CD14-positive monocyte (primary cell): ENCODE results near the gene UNC93A. TPM values are rescaled to one million over a fixed set of nuclear protein-coding genes. Genes with fewer than 3 reads are reported as not detected.

ENCODE experiments used
- DNase-seq, 3 donors: peaks; one replicate each; pipeline ENCODE4 v3.0.0-alpha.2; 2011 to 2022
- H2AFZ ChIP-seq: 2 replicates; pipeline ENCODE4 v1.6.0; 2012; ENCODE audit warnings: mild to moderate bottlenecking, low read depth, low read length, inconsistent platforms; ENCODE audit not compliant: insufficient read depth, poor library complexity, severe bottlenecking
- H3K27ac ChIP-seq, 2 donors: 1 replicate in 1 of 2; 2 replicates in 1 of 2; pipeline ENCODE4 v1.5.1; 2012 to 2013; ENCODE audit warnings: low read length in 2 of 2, control low read depth in 1 of 2, inconsistent platforms in 1 of 2, low read depth in 1 of 2, mild to moderate bottlenecking in 1 of 2
- H3K27me3 ChIP-seq, 2 donors: one replicate each; pipeline versions ENCODE4 v1.6.0 to v1.6.1; 2011 to 2013; ENCODE audit warnings: low read length in 2 of 2; ENCODE audit not compliant: control insufficient read depth in 2 of 2, insufficient read depth in 2 of 2
- H3K36me3 ChIP-seq, 2 donors: replicated peaks in 1 of 2; 1 replicate in 1 of 2; 2 replicates in 1 of 2; pipeline versions ENCODE4 v1.5.1 to v1.6.1; 2012 to 2013; ENCODE audit warnings: low read length in 2 of 2, control low read depth in 1 of 2, inconsistent platforms in 1 of 2, mild to moderate bottlenecking in 1 of 2; ENCODE audit not compliant: insufficient read depth in 2 of 2, control insufficient read depth in 1 of 2
- H3K4me1 ChIP-seq, 2 donors: 1 replicate in 1 of 2; 2 replicates in 1 of 2; pipeline versions ENCODE4 v1.5.1 to v1.6.1; 2012 to 2013; ENCODE audit warnings: low read length in 2 of 2, control low read depth in 1 of 2, inconsistent platforms in 1 of 2, mild to moderate bottlenecking in 1 of 2, moderate library complexity in 1 of 2; ENCODE audit not compliant: insufficient read depth in 2 of 2, control insufficient read depth in 1 of 2
- H3K4me2 ChIP-seq: replicated peaks from 2 replicates; pipeline ENCODE3; 2012; ENCODE audit warnings: low read length, moderate library complexity, mild to moderate bottlenecking; ENCODE audit not compliant: poor library complexity, severe bottlenecking; ENCODE audit errors: extremely low read depth
- H3K4me3 ChIP-seq, 3 experiments: fragments of 200-600 bp in 1 of 3; sonication (generic) in 1 of 3; replicated peaks in 1 of 3; 1 replicate in 2 of 3; 2 replicates in 1 of 3; pipeline ENCODE4 v1.5.1; 2011 to 2013; ENCODE audit warnings: low read length in 3 of 3, mild to moderate bottlenecking in 3 of 3, control low read depth in 2 of 3, low read depth in 2 of 3, inconsistent platforms in 1 of 3, moderate library complexity in 1 of 3
- H3K79me2 ChIP-seq: 2 replicates; pipeline ENCODE4 v1.6.0; 2012; ENCODE audit warnings: mild to moderate bottlenecking, control low read depth, inconsistent platforms, low read length, moderate library complexity; ENCODE audit not compliant: insufficient read depth
- H3K9ac ChIP-seq: 2 replicates; pipeline ENCODE4 v1.6.0; 2017; ENCODE audit warnings: low read length, mild to moderate bottlenecking; ENCODE audit not compliant: insufficient read depth, poor library complexity, severe bottlenecking
- H3K9me3 ChIP-seq, 2 donors: replicated peaks in 1 of 2; 1 replicate in 1 of 2; 2 replicates in 1 of 2; pipeline versions ENCODE4 v1.5.1 to v1.6.1; 2012 to 2013; ENCODE audit warnings: low read length in 2 of 2, control low read depth in 1 of 2; ENCODE audit not compliant: control insufficient read depth in 1 of 2, insufficient read depth in 1 of 2
- H4K20me1 ChIP-seq: 2 replicates; pipeline ENCODE4 v1.6.0; 2012; ENCODE audit warnings: mild to moderate bottlenecking, low read length, control low read depth, moderate library complexity; ENCODE audit not compliant: insufficient read depth
- H3K27ac Mint-ChIP-seq, 7 donors: one replicate each; pipeline ENCODE4 v1.8.0; 2020; ENCODE audit warnings: mild to moderate bottlenecking in 7 of 7, mixed read lengths in 7 of 7, moderate library complexity in 6 of 7, inconsistent platforms in 2 of 7
- H3K27me3 Mint-ChIP-seq, 3 donors: one replicate each; pipeline ENCODE4 v1.8.0; 2021 to 2022; ENCODE audit warnings: low read depth in 3 of 3, mild to moderate bottlenecking in 3 of 3, mixed read lengths in 3 of 3, moderate library complexity in 3 of 3, inconsistent platforms in 1 of 3
- H3K36me3 Mint-ChIP-seq, 2 donors: one replicate each; pipeline ENCODE4 v1.8.0; 2020; ENCODE audit warnings: mixed read lengths in 2 of 2, inconsistent platforms in 1 of 2, mild to moderate bottlenecking in 1 of 2
- H3K4me1 Mint-ChIP-seq: one replicate; pipeline ENCODE4 v1.8.0; 2020; ENCODE audit warnings: mild to moderate bottlenecking, mixed read lengths
- H3K4me3 Mint-ChIP-seq, 2 donors: one replicate each; pipeline ENCODE4 v1.8.0; 2020; ENCODE audit warnings: mild to moderate bottlenecking in 2 of 2, mixed read lengths in 2 of 2, moderate library complexity in 1 of 2
- H3K9me3 Mint-ChIP-seq, 7 donors: one replicate each; pipeline ENCODE4 v1.8.0; 2020 to 2022; ENCODE audit warnings: mixed read lengths in 7 of 7, mild to moderate bottlenecking in 6 of 7, moderate library complexity in 6 of 7, inconsistent platforms in 2 of 7
- WGBS: methylation state at CpG from one replicate; pipeline ENCODE4 v1.1.5; 2013; ENCODE audit warnings: missing lambda C conversion rate; ENCODE audit not compliant: insufficient coverage; 5-methylcytosine and 5-hydroxymethylcytosine counted together
- intact Hi-C, 2 donors: fragments of 100-400 bp; cut with micrococcal nuclease; formaldehyde crosslinking; loops; one replicate each; pipeline versions ENCODE4 v1.15.0 to v1.15.1; 2023
- polyA plus RNA-seq, 3 donors: library from polyadenylated mRNA; depleted of rRNA in 1 of 3; unstranded in 2 of 3; stranded (reverse) in 1 of 3; fragments of 300-500 nt in 2 of 3; fragments of >200 nt in 1 of 3; fragmentation: Illumina TruSeq in 2 of 3; gene quantifications; 1 replicate in 2 of 3; 2 replicates in 1 of 3; pipeline ENCODE4 v1.2.3, GENCODE V29; 2012 to 2021
- TF ChIP-seq, protein P1 (sequence below): fragments of 200-600 bp; IDR thresholded peaks from one replicate; pipeline ENCODE4 v1.8.0; 2022; ENCODE audit warnings: antibody characterized with exemption, mild to moderate bottlenecking

Gene UNC93A
- polyA plus RNA-seq, 3 donors, result not detected

DNA sequence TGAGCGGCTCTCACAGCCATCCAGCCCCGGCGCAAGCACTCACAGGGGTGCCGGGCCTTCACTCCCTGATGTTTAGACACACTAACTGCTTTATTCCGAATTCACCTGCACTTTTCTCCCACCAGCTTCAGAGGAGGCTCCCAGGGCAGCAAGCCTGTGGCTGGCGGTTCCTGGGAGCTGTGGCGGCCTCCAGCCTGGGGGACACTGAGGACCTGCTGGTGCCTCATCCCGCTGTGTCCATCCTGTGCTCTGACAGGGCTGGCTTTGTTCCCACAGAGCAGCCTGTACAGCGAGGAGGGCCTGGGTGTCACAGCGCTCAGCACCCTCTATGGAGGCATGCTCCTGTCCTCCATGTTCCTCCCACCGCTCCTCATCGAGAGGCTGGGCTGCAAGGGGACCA, 3.1 kb downstream of the UNC93A start:
- H3K27ac ChIP-seq, result no peak overlapping the region
- Mint-ChIP-seq H3K27me3 (peaks cover 0 to 5% (median 5%) of the 10 kb centered on the region in 3 donors), H3K9me3 (peaks cover 0 to 3% (median 0%) of the 10 kb centered on the region in 7 donors), H3K4me1 (peaks cover 4% of the 10 kb centered on the region), H3K27ac (no peak overlapping the region), H3K4me3 (no peak overlapping the region), H3K36me3 (no peaks in the 10 kb centered on the region)
- H3K79me2 ChIP-seq, result no peaks in the 10 kb centered on the region
- no peak overlapping the region for H3K4me3 ChIP-seq
- no peaks in the 10 kb centered on the region for H3K36me3 ChIP-seq
- H3K9ac ChIP-seq, result no peak overlapping the region
- DNase-seq, result no peak
- TF ChIP-seq, protein P1, sequence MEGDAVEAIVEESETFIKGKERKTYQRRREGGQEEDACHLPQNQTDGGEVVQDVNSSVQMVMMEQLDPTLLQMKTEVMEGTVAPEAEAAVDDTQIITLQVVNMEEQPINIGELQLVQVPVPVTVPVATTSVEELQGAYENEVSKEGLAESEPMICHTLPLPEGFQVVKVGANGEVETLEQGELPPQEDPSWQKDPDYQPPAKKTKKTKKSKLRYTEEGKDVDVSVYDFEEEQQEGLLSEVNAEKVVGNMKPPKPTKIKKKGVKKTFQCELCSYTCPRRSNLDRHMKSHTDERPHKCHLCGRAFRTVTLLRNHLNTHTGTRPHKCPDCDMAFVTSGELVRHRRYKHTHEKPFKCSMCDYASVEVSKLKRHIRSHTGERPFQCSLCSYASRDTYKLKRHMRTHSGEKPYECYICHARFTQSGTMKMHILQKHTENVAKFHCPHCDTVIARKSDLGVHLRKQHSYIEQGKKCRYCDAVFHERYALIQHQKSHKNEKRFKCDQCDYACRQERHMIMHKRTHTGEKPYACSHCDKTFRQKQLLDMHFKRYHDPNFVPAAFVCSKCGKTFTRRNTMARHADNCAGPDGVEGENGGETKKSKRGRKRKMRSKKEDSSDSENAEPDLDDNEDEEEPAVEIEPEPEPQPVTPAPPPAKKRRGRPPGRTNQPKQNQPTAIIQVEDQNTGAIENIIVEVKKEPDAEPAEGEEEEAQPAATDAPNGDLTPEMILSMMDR, result no peak
- no peak overlapping the region for H2AFZ ChIP-seq
- H3K9me3 ChIP-seq, result no peaks in the 10 kb centered on the region
- WGBS, result 94% methylated on average over 12 of the region's 12 CpGs
- no peak overlapping the region for H3K4me2 ChIP-seq
- peaks cover 0 to 5% of the 10 kb centered on the region in 2 donors for H3K4me1 ChIP-seq
- intact Hi-C loops, result loop anchor here in 1 of 2 donors (10.0 kb wide), 1 partner anchor 519 kb away; no protein-coding TSS in a partner anchor
- H3K27me3 ChIP-seq, result peaks cover 0 to 4% of the 10 kb centered on the region in 2 donors
- no peaks in the 10 kb centered on the region for H4K20me1 ChIP-seq

DNA sequence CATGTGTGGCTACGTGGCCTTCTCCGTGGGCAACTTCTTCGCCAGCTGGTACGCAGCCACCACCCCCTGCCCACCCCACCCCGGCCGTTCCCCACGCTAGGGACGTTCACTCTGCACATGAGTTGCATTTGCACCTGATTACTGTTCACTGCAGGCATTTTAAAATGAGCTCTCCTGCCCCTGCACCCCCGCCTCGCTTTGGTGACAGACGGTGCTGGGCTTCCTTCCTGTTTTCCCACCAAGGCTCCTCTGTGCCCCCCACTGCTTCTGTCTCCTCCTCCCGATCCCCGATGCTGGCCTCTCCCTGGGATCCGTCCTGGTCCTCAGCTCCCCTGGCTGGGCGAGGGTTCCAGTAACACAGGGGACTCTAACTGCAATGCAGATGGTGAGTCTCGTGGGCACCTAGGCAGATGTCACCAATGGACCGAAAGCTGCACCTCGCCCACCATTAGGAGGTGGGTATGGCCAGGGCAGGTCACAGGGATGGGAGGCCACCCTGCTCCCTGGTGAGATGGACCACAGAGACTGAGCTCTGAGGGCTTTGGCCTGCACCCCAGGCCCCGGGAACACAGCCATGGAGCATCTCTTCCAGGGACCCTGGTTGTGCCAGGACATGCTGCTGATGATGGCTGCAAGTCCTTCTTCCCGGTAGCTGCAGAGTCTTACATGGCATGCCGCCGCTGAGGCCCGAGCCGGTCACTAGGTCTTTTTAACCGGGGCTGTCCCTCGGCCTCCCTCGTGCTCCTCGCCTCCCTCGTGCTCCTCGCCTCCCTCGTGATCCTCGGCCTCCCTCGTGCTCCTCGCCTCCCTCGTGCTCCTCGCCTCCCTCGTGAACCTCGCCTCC, 3.8 kb downstream of the UNC93A start:
- Histone ChIP-seq H3K9ac (no peak overlapping the region), H3K27me3 (peaks cover 0 to 4% of the 10 kb centered on the region in 2 donors), H4K20me1 (no peaks in the 10 kb centered on the region), H3K36me3 (no peaks in the 10 kb centered on the region), H3K27ac (no peak overlapping the region), H3K9me3 (no peaks in the 10 kb centered on the region), H2AFZ (no peak overlapping the region), H3K4me3 (no peak overlapping the region), H3K4me1 (peaks cover 0 to 5% of the 10 kb centered on the region in 2 donors), H3K4me2 (no peak overlapping the region), H3K79me2 (no peaks in the 10 kb centered on the region)
- no peaks in the 10 kb centered on the region for H3K36me3 Mint-ChIP-seq
- TF ChIP-seq, protein P1, result no peak
- intact Hi-C loops, result loop anchor here in 1 of 2 donors (10.0 kb wide), 1 partner anchor 520 kb away; no protein-coding TSS in a partner anchor
- peaks cover 4% of the 10 kb centered on the region for H3K4me1 Mint-ChIP-seq
- H3K27me3 Mint-ChIP-seq, result peaks cover 0 to 6% (median 3%) of the 10 kb centered on the region in 3 donors
- no peak overlapping the region for H3K4me3 Mint-ChIP-seq
- H3K27ac Mint-ChIP-seq, result peak overlapping the region in 1 of 7 donors; percentile 69
- WGBS, result 78% methylated on average over 34 of the region's 38 CpGs
- DNase-seq, result no peak
- H3K9me3 Mint-ChIP-seq, result peaks cover 0 to 3% (median 0%) of the 10 kb centered on the region in 7 donors
